Endometrial microvascular endothelial cells (primary cell): Measurements from ENCODE around the gene CFI. TPM values are rescaled to one million over a fixed set of nuclear protein-coding genes. Genes with fewer than 3 reads are reported as not detected.

Experiments used
- in situ Hi-C: cut with HindIII; loops from 2 replicates; pipeline ENCODE4 v1.10.0; 2017; ENCODE audit warnings: low sequenced_read_pairs, low pct_unique_long_range_greater_than_20kb; ENCODE audit errors: inconsistent ontology term
- total RNA-seq: library from RNA; depleted of rRNA; stranded (reverse); fragments of >200 nt; gene quantifications from one replicate; pipeline ENCODE4 v1.2.3, GENCODE V29; 2015; ENCODE audit errors: inconsistent ontology term

The CFI gene
- total RNA-seq, 1 donor from 2014 or later = 46.2 TPM

DNA sequence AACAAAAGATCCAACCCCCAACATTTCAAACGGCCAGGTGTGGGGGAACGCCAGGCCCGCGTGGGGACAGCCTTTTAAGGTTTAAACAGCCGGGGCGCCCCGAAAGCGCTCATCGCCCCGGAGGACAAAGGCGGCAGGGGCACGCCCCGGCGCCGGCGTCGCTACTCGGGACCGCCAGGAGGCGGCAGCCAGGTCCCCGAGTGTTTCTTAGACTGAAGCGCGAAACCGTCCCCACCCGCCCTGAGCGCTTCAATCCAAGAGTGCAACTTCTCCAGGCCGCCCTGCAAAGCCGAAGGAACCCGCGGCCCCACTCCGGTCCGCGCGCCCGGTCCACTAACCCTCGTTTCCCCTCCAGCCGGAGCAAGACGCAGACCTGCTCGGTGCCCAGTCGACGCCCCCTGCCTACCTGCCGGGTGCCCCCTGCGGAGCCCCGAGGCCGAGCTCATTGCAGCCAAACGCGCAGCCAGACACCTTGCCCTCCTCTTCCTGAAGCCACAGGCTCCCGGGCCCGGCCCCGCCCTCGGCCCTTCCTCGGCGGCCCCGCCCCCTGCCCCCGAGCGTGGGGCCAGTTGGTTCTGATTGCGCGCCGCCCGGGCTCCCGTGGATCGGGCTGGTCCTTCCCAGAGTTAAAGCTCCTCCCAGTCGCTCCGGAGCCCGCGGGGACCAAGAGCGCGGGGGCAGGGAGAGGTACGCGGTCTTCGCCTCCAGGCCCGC lies 98.7 kb downstream of the CFI start, which contains the start of gene CASP6:
CASP6 (minus strand) TSS at position 496 of the 714 bp plus-strand sequence; CDS start at position 446, 50 bp downstream.
- in situ Hi-C loops = no loop called here

- in situ Hi-C loops = no loop called here
These were observed 100.0 kb downstream of the CFI start for GRCh38 chr4:109701566-109702410.

DNA sequence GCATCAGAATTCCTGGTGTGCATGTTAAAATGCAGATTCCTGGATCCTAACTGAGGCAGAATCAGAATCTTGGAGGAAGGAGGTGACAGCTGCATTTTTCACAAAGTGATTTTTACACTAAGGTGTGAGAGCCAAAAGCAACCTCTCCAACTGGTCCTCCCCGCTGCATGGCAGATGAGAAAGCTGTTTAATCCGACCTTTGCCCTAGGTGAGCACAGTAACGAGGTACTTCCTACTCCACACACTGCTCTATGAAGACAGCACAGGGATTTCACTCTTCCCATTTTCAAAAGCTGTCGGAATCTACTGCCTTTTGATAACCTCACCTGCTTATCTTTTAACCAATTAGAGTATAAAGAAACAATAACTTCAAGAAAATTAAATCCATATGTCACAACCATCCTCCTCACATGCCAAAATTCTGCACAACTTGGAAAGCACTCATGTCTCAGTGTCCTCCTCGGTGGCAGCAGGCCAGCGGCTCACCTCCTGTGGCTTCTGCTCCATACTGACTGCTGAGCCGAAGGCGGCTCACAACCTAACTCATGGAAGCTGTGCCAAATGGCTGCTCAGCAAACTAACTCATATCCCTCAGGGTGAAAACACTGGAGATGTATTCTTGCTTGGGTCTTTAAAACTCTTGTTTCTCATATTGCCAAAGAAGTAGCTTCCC lies 102.1 kb downstream of the CFI start:
- in situ Hi-C loops = no loop called here

DNA sequence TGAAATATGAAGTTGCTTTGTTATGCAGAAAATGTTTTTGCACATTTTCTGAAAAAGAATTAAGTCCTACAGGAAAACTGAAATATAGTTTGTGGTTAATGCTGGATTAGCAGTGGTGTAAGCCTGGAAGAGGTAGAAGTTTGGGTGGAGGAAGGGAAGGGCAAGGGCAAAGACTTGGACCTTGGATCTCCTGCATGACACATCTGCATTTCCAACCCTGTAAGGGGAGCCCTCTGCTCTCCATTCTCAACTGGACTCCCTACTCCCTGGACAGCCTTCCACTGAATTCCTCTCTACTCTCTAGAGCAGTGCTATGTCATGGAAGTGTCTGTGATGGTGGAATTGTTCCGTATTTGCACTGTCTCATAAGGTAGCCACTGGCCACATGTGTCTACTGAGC lies 103.1 kb downstream of the CFI start:
- in situ Hi-C loops = no loop called here

- in situ Hi-C loops = no loop called here
These were observed 110.3 kb downstream of the CFI start for GRCh38 chr4:109691411-109691920.

Other genes with a start within 250 kb of the CFI start
- 24.3 TPM for gene MCUB, start 241.8 kb downstream of the CFI start, total RNA-seq
- 37.9 TPM for gene CASP6, start 98.6 kb downstream of the CFI start, total RNA-seq
- 9.0 TPM for gene PLA2G12A, start 71.9 kb downstream of the CFI start, total RNA-seq
- 9.8 TPM for gene GAR1, start 13.8 kb upstream of the CFI start, total RNA-seq
- not detected for gene RRH, start 26.0 kb upstream of the CFI start, total RNA-seq
- gene LRIT3, start 46.1 kb upstream of the CFI start, total RNA-seq = not detected
- not detected for gene EGF, start 110.9 kb upstream of the CFI start, total RNA-seq